NCI-H1092 (cell line): ENCODE data around the gene FADS2.
"Not testable (repeated sequence)": the region's sequence is repeated elsewhere in the genome, so short reads cannot be mapped to it uniquely, and the experiment has no call there.

Experiments
- DNase-seq: peaks from one replicate; lab custom pipeline; 2025; lab: John Stamatoyannopoulos, UW

Gene FADS2

GRCh38 chr11:61868571-61869428 is 40.7 kb downstream of the FADS2 start:
- no peak for DNase-seq

GRCh38 chr11:61869429-61869707 is 41.3 kb downstream of the FADS2 start:
- no peak for DNase-seq

- DNase-seq: no peak
These were observed 41.8 kb downstream of the FADS2 start for GRCh38 chr11:61869708-61870451.

GRCh38 chr11:61870541-61871031 is 42.5 kb downstream of the FADS2 start:
- no peak for DNase-seq

GRCh38 chr11:61871158-61871597 is 43.1 kb downstream of the FADS2 start:
- DNase-seq: peak; percentile 60

GRCh38 chr11:61872935-61873565 is 45.0 kb downstream of the FADS2 start:
- no peak for DNase-seq

- no peak for DNase-seq
These were observed 45.7 kb downstream of the FADS2 start for GRCh38 chr11:61873588-61874376.

- no peak for DNase-seq
These were observed 46.3 kb downstream of the FADS2 start for GRCh38 chr11:61874377-61874809.

GRCh38 chr11:61874853-61875252 is 46.8 kb downstream of the FADS2 start:
- no peak for DNase-seq

GRCh38 chr11:61875698-61876097 is 47.6 kb downstream of the FADS2 start:
- no peak for DNase-seq

- DNase-seq: no peak
These were observed 51.1 kb downstream of the FADS2 start for GRCh38 chr11:61879152-61879551.

- DNase-seq: no peak
These were observed 51.9 kb downstream of the FADS2 start for GRCh38 chr11:61880031-61880430.

- DNase-seq: no peak
These were observed 52.4 kb downstream of the FADS2 start for GRCh38 chr11:61880454-61880853.

GRCh38 chr11:61881397-61881796 is 53.3 kb downstream of the FADS2 start:
- DNase-seq: no peak

- not testable (repeated sequence) for DNase-seq
These were observed 54.2 kb downstream of the FADS2 start for GRCh38 chr11:61882267-61882666.

GRCh38 chr11:61882879-61883278 is 54.8 kb downstream of the FADS2 start:
- DNase-seq: no peak

GRCh38 chr11:61883327-61883726 is 55.2 kb downstream of the FADS2 start:
- no peak for DNase-seq

GRCh38 chr11:61883947-61884346 is 55.8 kb downstream of the FADS2 start:
- no peak for DNase-seq

- DNase-seq: no peak
These were observed 57.2 kb downstream of the FADS2 start for GRCh38 chr11:61885166-61885778.

GRCh38 chr11:61885784-61886580 is 57.9 kb downstream of the FADS2 start:
- no peak for DNase-seq

GRCh38 chr11:61886643-61887042 is 58.5 kb downstream of the FADS2 start:
- DNase-seq: no peak
